SK-N-MC (cell line): ENCODE measurements around the gene GRIPAP1.
"Not testable (repeated sequence)": the region's sequence is repeated elsewhere in the genome, so short reads cannot be mapped to it uniquely, and the experiment has no call there.

Experiments used
- DNase-seq: peaks from one replicate; pipeline ENCODE4 v3.0.0-alpha.2; 2011; ENCODE audit warnings: low read depth, low spot score
- H3K27ac ChIP-seq: fragments of 200-600 bp; sonication (generic); 2 replicates; pipeline ENCODE4 v1.5.1; 2016; ENCODE audit warnings: mixed run types
- H3K36me3 ChIP-seq: fragments of 200-600 bp; sonication (generic); 2 replicates; pipeline ENCODE4 v1.6.1; 2017; ENCODE audit warnings: antibody characterized with exemption, low read length, mixed read lengths; ENCODE audit not compliant: insufficient read depth
- H3K4me3 ChIP-seq: fragments of 200-600 bp; sonication (generic); 2 replicates; pipeline ENCODE4 v1.5.1; 2016
- H3K9ac ChIP-seq: fragments of 200-600 bp; sonication (generic); 2 replicates; pipeline ENCODE4 v1.8.0; 2017; ENCODE audit warnings: mixed run types, mixed read lengths; ENCODE audit not compliant: insufficient read length
- H3K9me3 ChIP-seq: fragments of 200-600 bp; sonication (generic); 2 replicates; pipeline ENCODE4 v1.6.1; 2017; ENCODE audit warnings: low read depth, mild to moderate bottlenecking, antibody characterized with exemption, low read length, moderate library complexity, mixed read lengths
- EZH2 ChIP-seq: fragments of 200-600 bp; sonication (generic); IDR thresholded peaks from one replicate; pipeline ENCODE4 v1.6.1; 2017; ENCODE audit warnings: antibody characterized with exemption
- FOXP2 ChIP-seq: optimal IDR thresholded peaks from 2 replicates; pipeline ENCODE3; 2011; ENCODE audit warnings: mild to moderate bottlenecking, moderate library complexity; ENCODE audit not compliant: insufficient read depth; ENCODE audit errors: extremely low read length, control extremely low read depth
- POLR2AphosphoS5 ChIP-seq: IDR thresholded peaks from 2 replicates; pipeline ENCODE4 v1.6.1; 2012; ENCODE audit warnings: mild to moderate bottlenecking, low read depth, low read length, borderline replicate concordance

Gene GRIPAP1

GRCh38 chrX:48981178-48981577, 20.9 kb downstream of the GRIPAP1 start:
- TF ChIP-seq FOXP2: no peak
- TF ChIP-seq POLR2AphosphoS5: no peak
- no peak for TF ChIP-seq EZH2
- no peak overlapping the region for H3K27ac ChIP-seq
- H3K4me3 ChIP-seq: no peak overlapping the region
- H3K9me3 ChIP-seq: no peaks in the 10 kb centered on the region
- H3K9ac ChIP-seq: no peak overlapping the region
- no peak for DNase-seq
- H3K36me3 ChIP-seq: peaks cover 15% of the 10 kb centered on the region; the same call in 1 of the 2 replicates

DNA sequence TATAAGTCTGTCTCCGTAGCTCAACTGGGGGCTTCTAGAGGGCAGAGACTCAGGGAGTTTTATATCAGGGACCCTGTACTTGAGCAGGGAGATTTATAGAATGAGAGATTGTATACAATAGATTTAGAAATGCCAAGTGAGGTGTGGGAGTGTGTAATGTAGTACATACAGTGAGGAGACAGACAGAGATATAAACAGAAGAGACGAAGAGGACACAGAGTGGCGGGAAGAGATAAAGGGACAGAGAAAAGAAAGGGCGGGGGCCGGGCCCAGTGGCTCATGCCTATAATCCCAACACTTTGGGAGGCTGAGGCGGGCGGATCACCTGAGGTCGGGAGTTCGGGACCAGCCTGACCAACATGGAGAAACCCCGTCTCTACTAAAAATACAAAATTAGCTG, 21.7 kb downstream of the GRIPAP1 start:
- H3K27ac ChIP-seq, H3K9me3 ChIP-seq, H3K9ac ChIP-seq, DNase-seq, H3K4me3 ChIP-seq: not testable (repeated sequence)
- H3K36me3 ChIP-seq: peaks cover 15% of the 10 kb centered on the region; the same call in 1 of the 2 replicates

DNA sequence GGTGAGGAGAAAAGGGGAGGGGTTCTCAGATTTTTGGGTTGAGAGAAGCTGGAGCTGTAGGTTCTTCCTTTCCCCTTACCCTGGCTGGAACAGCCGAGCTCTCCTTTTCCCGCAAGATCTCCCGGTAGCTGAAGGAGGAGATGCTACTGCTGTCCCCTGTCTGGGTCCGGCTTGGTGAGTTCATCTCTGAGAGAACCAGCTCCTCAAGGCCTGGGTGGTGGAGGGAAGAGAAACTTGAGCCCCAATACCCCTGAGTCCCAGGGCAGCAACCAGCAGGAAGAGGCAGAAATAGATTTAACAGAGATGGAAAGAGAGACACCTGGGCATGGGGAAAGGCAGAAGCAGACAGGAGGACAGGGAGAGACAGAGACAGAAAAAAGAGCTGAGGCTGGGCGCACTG, 23.8 kb downstream of the GRIPAP1 start:
- H3K4me3 ChIP-seq: no peak overlapping the region
- H3K36me3 ChIP-seq: peaks cover 7% of the 10 kb centered on the region; the same call in 1 of the 2 replicates
- no peaks in the 10 kb centered on the region for H3K9me3 ChIP-seq
- no peak for DNase-seq
- no peak overlapping the region for H3K27ac ChIP-seq
- H3K9ac ChIP-seq: no peak overlapping the region
- no peak for TF ChIP-seq EZH2
- TF ChIP-seq FOXP2: no peak
- TF ChIP-seq POLR2AphosphoS5: no peak

DNA sequence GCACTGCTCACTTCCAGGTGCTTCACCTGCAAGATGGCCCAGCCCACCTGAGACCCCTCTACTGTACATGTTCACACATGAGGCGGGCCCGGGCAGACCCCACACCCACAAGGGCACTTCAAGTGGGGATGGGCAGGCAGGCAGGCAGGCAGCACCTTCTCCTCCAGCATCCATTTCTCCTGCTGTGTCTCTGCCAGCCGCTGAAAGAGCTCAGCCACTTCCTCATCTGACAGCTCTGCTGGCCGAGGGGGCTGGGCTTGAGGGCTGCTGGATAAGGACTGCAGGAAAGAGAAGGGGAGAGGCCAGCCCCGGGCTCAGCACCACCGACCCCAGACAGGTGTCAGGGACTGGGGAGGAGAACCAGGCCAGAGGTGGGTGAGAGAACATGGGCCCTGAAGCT, 26.0 kb downstream of the GRIPAP1 start:
- no peak overlapping the region for H3K4me3 ChIP-seq
- no peaks in the 10 kb centered on the region; the same call in 1 of the 2 replicates for H3K36me3 ChIP-seq
- no peaks in the 10 kb centered on the region for H3K9me3 ChIP-seq
- H3K9ac ChIP-seq: no peak overlapping the region
- H3K27ac ChIP-seq: no peak overlapping the region
- DNase-seq: no peak
- TF ChIP-seq EZH2: no peak

GRCh38 chrX:48975541-48975940, 26.5 kb downstream of the GRIPAP1 start:
- no peak overlapping the region for H3K4me3 ChIP-seq
- no peak overlapping the region for H3K9ac ChIP-seq
- no peak for DNase-seq
- no peak overlapping the region for H3K27ac ChIP-seq
- no peaks in the 10 kb centered on the region for H3K9me3 ChIP-seq
- no peaks in the 10 kb centered on the region; the same call in 1 of the 2 replicates for H3K36me3 ChIP-seq
- TF ChIP-seq FOXP2 (no peak), EZH2 (no peak), POLR2AphosphoS5 (no peak)

DNA sequence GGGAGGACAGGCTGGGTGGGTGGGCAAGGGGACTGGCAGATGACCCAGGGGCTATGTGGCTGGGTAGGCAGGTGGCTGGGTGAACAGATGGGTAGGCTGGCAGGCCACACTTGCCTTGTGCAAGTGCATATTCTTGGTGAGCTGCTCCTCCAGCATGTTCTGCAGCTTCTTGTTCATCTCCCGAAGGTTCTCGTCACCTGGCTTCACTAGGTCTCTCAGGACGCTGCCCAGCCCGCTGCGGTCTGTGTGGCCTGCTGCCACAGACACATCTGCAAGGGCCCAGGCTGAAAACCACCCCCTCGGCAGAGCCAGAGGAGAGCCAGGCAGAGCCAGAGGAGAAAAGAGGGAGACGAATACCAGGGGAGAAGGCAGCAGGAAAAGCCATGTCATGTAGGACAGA, 27.0 kb downstream of the GRIPAP1 start:
- Histone ChIP-seq H3K9me3 (no peaks in the 10 kb centered on the region), H3K36me3 (no peaks in the 10 kb centered on the region; the same call in 1 of the 2 replicates), H3K4me3 (no peak overlapping the region), H3K9ac (no peak overlapping the region), H3K27ac (no peak overlapping the region)
- no peak for DNase-seq
- TF ChIP-seq POLR2AphosphoS5 (no peak), FOXP2 (no peak), EZH2 (no peak)

GRCh38 chrX:48974574-48974973, 27.5 kb downstream of the GRIPAP1 start:
- H3K36me3 ChIP-seq: no peaks in the 10 kb centered on the region; the same call in 1 of the 2 replicates
- H3K27ac ChIP-seq: no peak overlapping the region
- H3K9ac ChIP-seq: no peak overlapping the region
- no peaks in the 10 kb centered on the region for H3K9me3 ChIP-seq
- no peak overlapping the region for H3K4me3 ChIP-seq
- DNase-seq: no peak
- no peak for TF ChIP-seq POLR2AphosphoS5
- TF ChIP-seq FOXP2: no peak
- TF ChIP-seq EZH2: no peak

DNA sequence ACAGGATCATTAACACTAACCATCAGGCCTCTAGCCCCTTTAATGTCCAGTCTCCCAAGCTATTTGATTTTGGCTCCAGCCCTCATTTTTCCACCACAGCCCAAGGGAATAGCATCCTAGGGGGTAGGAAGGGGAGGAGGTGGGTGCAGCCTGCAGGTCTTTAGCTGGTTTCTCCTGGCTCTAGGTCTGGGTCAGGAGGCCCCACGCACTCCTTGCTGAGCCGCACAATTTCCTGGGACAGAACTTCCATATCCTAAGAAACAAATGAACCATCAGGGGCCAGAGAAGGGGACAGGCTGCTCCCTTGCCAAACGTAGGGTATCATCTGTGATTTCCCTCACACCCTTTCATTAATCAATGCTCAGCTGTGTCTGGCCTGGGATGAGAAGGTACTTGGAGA, 28.0 kb downstream of the GRIPAP1 start:
- no peaks in the 10 kb centered on the region; the same call in 1 of the 2 replicates for H3K36me3 ChIP-seq
- no peak for TF ChIP-seq POLR2AphosphoS5
- TF ChIP-seq EZH2: no peak
- no peak for TF ChIP-seq FOXP2
- no peak for DNase-seq
- H3K9me3 ChIP-seq: no peaks in the 10 kb centered on the region
- no peak overlapping the region for H3K9ac ChIP-seq
- H3K27ac ChIP-seq: no peak overlapping the region
- H3K4me3 ChIP-seq: no peak overlapping the region

DNA sequence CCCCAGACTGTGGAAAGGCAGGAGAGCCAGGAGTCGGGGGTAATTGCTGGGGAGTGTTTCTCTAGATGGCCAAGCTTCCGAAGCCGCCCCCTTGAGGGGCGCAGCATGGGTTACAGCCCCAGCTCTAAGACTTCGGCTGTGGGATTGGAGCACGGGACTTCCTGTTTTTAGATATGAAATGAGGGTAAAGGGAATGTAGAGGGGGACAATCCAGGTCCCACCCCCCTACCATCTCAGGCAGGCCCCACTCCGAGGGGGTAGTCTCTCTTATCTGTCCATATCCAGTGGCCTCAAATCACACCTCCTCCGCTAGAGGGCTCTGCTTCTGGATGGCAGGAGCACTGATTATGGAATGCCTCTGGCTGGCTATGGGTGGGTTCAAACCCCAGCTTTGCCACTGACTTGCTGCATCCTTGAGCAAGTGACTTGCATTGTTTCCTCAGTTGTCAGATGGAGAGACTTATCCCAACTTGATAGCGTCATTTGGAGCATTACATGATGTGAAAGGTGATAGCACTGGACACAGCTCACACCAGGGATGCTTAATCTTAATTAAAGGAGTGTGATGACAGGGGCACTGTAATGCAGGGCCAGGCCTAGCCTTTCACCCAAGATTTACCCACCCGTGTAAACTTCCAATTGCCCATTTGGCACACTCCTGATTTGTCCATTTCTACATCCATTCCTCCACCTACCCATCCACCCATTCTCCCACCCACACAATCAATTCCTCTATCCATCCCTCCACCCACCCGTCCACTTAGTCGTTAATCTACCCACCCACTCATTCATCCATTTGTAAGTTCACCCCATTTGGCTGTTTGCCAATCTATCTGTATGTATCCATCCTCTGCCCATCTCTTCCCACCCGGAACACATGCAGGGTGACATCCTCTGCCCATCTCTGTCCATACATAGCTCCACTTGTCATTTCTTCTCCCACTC, 29.6 kb downstream of the GRIPAP1 start:
- no peak for DNase-seq
- TF ChIP-seq EZH2 (no peak), FOXP2 (no peak), POLR2AphosphoS5 (peak; percentile 10; the same call in 1 of the 2 replicates)
- no peak overlapping the region for H3K27ac ChIP-seq
- H3K9ac ChIP-seq: no peak overlapping the region
- peak overlapping the region; percentile 76 for H3K4me3 ChIP-seq
- H3K9me3 ChIP-seq: no peaks in the 10 kb centered on the region
- no peaks in the 10 kb centered on the region; the same call in 1 of the 2 replicates for H3K36me3 ChIP-seq
